ENCODE measurements around the gene MRPS2. TPM values are rescaled to one million over a fixed set of nuclear protein-coding genes. Genes with fewer than 3 reads are reported as not detected.
"Not testable (repeated sequence)": the region's sequence is repeated elsewhere in the genome, so short reads cannot be mapped to it uniquely, and the experiment has no call there.

The MRPS2 gene
- polyA plus RNA-seq (2011; rRNA removed) (39.9 and 53.4 TPM in 2 replicates), polyA minus RNA-seq (2011; rRNA and poly(A)+ RNA removed) (53.3 and 66.9 TPM in 2 replicates)

GRCh38 chr9:135500525-135501260 is at the start of gene MRPS2:
TSS of gene MRPS2 (plus strand) at chr9:135500682. CDS start at chr9:135500711, 29 bp downstream.
- TF ChIP-seq CTCF (IDR thresholded peaks at IDR 0.05; ENCODE audit: low read depth, low read length) = peak; percentile 71
- ChIA-PET POLR2A (no interaction called here), CTCF (interaction anchor here (0.7 kb wide), 2 partner anchors 12 to 19 kb away, joined by 4 read pairs; no protein-coding TSS in a partner anchor)
- H3K27me3 ChIP-seq (ENCODE audit: control insufficient read depth, insufficient read depth, low read length) = no peaks in the 10 kb centered on the region
- peak within 1 kb of the TSS; percentile 80 for H3K4me3 ChIP-seq (ENCODE audit: low read depth, low read length)
- peak within 1 kb of the TSS; percentile 61 for H3K27ac ChIP-seq (ENCODE audit: low read depth, low read length)
- no peaks in the 10 kb centered on the region; the same call in 1 of the 2 replicates for H3K9me3 ChIP-seq (ENCODE audit: control insufficient read depth, insufficient read depth, low read length)
- DNase-seq (ENCODE audit: low read depth, low spot score) = peak; percentile 44

- DNase-seq (ENCODE audit: low read depth, low spot score) = no peak
- Histone ChIP-seq H3K4me3 (ENCODE audit: low read depth, low read length) (no peak overlapping the region), H3K27ac (ENCODE audit: low read depth, low read length) (no peak overlapping the region), H3K27me3 (ENCODE audit: control insufficient read depth, insufficient read depth, low read length) (peaks cover 19% of the 10 kb centered on the region), H3K9me3 (ENCODE audit: control insufficient read depth, insufficient read depth, low read length) (peaks cover 8% of the 10 kb centered on the region)
- POLR2A ChIA-PET = no interaction called here
- TF ChIP-seq CTCF (IDR thresholded peaks at IDR 0.05; ENCODE audit: low read depth, low read length) = no peak
- CTCF ChIA-PET = interaction anchor here (0.7 kb wide), 1 partner anchor 23 kb away, joined by 4 read pairs; no protein-coding TSS in a partner anchor
Measured at GRCh38 chr9:135450956-135451355, 49.5 kb upstream of the MRPS2 start.

GRCh38 chr9:135451909-135452308 is 48.6 kb upstream of the MRPS2 start:
- H3K27ac ChIP-seq (ENCODE audit: low read depth, low read length); DNase-seq (ENCODE audit: low read depth, low spot score); POLR2A ChIA-PET; H3K9me3 ChIP-seq (ENCODE audit: control insufficient read depth, insufficient read depth, low read length); H3K4me3 ChIP-seq (ENCODE audit: low read depth, low read length): not testable (repeated sequence)
- CTCF ChIA-PET = interaction anchor here (0.5 kb wide), 1 partner anchor 40 kb away, joined by 3 read pairs; no protein-coding TSS in a partner anchor
- peaks cover 26% of the 10 kb centered on the region for H3K27me3 ChIP-seq (ENCODE audit: control insufficient read depth, insufficient read depth, low read length)

- H3K4me3 ChIP-seq (ENCODE audit: low read depth, low read length) = no peak overlapping the region
- H3K27ac ChIP-seq (ENCODE audit: low read depth, low read length) = no peak overlapping the region
- CTCF ChIA-PET = no interaction called here
- no peak for DNase-seq (ENCODE audit: low read depth, low spot score)
- peaks cover 8% of the 10 kb centered on the region for H3K9me3 ChIP-seq (ENCODE audit: control insufficient read depth, insufficient read depth, low read length)
- no peak for TF ChIP-seq CTCF (IDR thresholded peaks at IDR 0.05; ENCODE audit: low read depth, low read length)
- POLR2A ChIA-PET = no interaction called here
- peaks cover 24% of the 10 kb centered on the region for H3K27me3 ChIP-seq (ENCODE audit: control insufficient read depth, insufficient read depth, low read length)
Measured at GRCh38 chr9:135454737-135455136, 45.7 kb upstream of the MRPS2 start.

- CTCF ChIA-PET = no interaction called here
Measured at GRCh38 chr9:135455401-135456030, 45.0 kb upstream of the MRPS2 start.

More at GRCh38 chr9:135455401-135456030, 45.0 kb upstream of the MRPS2 start:
- POLR2A ChIA-PET = no interaction called here
- H3K4me3 ChIP-seq (ENCODE audit: low read depth, low read length) = no peak overlapping the region
- H3K27ac ChIP-seq (ENCODE audit: low read depth, low read length) = no peak overlapping the region
- H3K9me3 ChIP-seq (ENCODE audit: control insufficient read depth, insufficient read depth, low read length) = peaks cover 8% of the 10 kb centered on the region
- peaks cover 22% of the 10 kb centered on the region for H3K27me3 ChIP-seq (ENCODE audit: control insufficient read depth, insufficient read depth, low read length)
- no peak for DNase-seq (ENCODE audit: low read depth, low spot score)
- TF ChIP-seq CTCF (IDR thresholded peaks at IDR 0.05; ENCODE audit: low read depth, low read length) = no peak
